SH-SY5Y (cell line): Measurements from ENCODE around the gene ACTR5.

Experiments used
- GATA2 ChIP-seq: IDR thresholded peaks from 2 replicates; pipeline ENCODE4 v1.6.1; 2011; ENCODE audit warnings: mild to moderate bottlenecking, low read depth, low read length
- GATA3 ChIP-seq: IDR thresholded peaks from 2 replicates; pipeline ENCODE4 v1.6.1; 2011; ENCODE audit warnings: low read depth, mild to moderate bottlenecking, low read length, moderate library complexity

- TF ChIP-seq GATA2 (no peak), GATA3 (no peak)
Measured at GRCh38 chr20:38770970-38771369, 22.7 kb downstream of the ACTR5 start.
